Measurements from ENCODE around the gene HNRNPU. TPM values are rescaled to one million over a fixed set of nuclear protein-coding genes. Genes with fewer than 3 reads are reported as not detected.
"Not testable (repeated sequence)": the region's sequence is repeated elsewhere in the genome, so short reads cannot be mapped to it uniquely, and the experiment has no call there.

The HNRNPU gene
- total RNA-seq, 1 donor from 2014 or later = 379 TPM

DNA sequence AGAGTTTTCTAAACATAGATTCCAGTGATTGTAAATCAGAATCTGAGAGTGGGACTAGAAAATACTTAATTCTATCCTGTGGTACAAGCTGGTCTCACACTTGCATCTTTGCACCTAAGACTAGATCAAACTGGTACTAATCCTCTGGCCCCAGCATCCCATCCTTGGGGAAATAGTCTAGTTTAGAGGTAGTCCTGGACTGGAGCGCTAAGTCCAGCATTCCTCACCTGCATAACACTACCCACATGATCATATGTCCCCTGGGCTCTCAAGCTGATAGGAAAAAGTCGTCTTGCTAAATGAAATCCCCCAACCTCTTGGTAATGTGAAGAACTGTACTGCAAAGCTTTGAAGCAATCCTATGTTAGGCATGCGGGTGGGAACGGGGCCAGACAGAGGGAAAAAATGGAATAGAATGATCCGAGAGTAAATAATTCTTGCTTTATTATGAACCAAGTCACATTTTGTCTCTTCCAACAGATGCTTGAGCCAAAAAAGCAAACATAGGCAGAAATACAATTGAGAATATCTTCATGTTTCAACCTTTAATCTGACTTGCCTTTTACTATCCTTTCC, 24.0 kb downstream of the HNRNPU start:
- no peak for DNase-seq

- DNase-seq = no peak
Observed at GRCh38 chr1:244839656-244840055, 24.7 kb downstream of the HNRNPU start.

- no peak for DNase-seq
Observed at GRCh38 chr1:244837597-244838258, 26.6 kb downstream of the HNRNPU start.

DNA sequence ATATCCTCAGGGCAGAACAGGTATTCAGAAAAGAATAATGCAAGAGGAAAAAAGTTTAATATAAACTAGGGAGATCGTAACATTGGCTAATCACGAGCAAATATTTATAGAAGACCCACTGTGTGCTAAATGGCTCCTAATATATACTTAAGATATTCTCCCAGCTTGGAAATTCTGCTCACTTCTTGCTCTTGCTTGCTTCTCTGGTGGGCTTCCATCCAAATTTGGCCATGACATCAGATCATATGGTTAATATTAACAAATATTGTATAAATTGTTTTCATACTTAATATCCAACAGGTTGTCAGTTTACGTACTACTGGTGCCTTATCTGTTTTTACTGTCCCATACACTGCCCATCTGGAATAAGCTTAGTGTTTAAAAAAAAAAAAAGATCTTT, 27.8 kb downstream of the HNRNPU start:
- no peak for DNase-seq

GRCh38 chr1:244836135-244836521, 28.2 kb downstream of the HNRNPU start:
- DNase-seq = peak; percentile 45

GRCh38 chr1:244835276-244836134, 28.8 kb downstream of the HNRNPU start, which contains the start of gene COX20:
Gene COX20 (plus strand): TSS chr1:244835658. CDS start chr1:244835715, 57 bp downstream.
- DNase-seq = peak; percentile 78

DNA sequence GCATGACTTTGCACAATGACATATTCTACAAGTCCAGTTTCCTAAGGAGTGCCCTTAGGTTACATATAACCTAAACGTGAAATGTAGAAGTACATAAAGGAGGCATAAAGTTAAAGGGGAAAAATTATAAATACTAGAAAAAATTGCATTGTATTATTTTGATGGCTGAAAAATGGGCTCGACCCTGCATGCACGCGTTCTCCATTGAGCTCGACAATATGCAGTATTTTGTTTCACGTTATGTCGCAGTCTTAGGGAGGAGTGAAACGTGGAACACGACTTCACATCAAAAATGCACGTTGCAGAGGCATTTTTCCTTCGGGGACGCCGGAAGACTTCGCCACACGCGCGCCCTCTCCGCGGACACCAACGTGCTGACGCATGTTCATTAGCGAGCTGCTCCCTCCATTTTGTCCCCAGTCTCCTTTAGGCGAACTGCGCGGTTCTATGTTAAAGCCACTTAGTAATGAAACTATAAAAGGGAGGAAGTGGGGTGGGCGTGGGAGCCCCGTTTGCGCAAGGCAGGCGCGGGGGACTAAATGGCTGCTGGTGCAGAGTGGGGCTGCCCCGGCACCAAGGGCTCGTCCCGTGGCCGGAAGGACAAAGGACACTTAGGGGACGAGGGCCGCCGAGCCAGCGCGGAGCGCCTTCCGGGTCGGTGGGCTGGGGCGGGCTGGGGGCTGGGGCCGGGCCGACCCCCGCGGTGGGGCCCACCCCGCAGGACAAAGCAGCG, 29.6 kb downstream of the HNRNPU start:
- DNase-seq = peak; percentile 98

DNA sequence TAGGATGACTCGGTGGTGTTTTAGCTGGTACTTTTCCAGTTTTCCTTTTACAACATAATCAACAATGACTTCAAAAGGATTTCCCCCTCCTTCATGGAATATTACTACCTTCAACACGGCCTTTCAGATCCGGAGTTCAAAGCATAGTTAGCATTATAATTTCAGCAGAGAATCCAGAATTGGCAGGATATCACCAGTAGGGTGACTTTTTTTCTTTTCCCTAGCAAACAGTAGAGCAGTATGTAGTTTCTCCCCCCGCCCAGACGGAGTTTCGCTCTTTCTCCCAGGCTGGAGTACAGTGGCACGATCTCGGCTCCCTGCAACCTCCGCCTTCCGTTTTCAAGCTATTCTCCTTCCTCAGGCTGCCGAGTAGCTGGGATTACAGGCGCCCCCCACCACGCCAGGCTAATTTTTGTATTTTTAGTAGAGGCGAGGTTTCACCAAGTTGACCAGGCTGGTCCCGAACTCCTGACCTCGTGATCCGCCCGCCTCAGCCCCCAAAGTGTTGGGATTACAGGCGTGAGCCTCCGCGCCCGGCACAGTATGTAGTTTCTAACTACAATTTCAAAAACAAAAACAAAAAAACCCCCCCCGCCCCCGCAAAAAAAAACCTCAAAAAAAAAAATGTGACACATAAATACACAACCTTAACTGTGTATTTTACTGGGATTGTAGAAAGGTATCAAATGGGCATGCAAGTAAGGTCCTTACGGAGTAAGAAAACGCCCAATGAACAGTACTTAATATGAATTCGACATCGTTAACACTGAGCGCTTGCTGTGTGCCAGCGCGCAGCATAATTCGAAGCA, 30.4 kb downstream of the HNRNPU start:
- DNase-seq = peak; percentile 92

DNA sequence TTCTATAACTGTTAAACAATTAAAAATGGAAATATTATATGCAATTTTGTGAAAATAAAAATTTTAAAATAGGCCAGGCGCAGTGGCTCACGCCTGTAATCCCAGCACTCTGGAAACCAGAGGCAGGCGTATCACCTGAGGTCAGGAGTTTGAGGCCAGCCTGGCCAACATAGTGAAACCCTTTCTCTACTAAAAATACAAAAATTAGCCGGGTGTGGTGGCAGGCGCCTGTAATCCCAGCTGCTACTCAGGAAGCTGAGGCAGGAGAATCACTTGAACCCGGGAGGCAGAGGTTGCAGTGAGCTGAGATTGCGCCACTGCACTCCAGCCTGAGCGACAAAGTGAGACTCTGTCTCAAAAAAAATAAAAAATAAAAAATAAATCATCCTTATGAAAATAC, 31.1 kb downstream of the HNRNPU start:
- DNase-seq = not testable (repeated sequence)

DNA sequence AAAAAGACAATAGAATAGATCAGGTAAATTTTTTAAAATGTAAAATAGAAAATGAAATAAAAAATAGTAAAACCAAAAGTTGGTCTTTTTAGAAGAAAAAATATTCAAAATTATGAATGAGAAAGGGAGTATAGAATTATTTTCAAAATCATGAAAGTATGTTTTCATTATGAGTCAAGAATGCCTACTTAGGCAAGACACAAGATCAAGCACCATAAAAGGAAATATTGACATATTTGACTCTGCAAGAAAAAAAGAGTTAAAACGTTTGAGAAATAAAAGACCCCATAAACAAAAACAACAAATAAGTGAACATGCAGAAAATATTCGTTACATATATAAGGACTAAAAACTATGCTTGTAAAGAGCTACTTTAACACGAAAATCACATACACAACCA, 33.7 kb downstream of the HNRNPU start:
- DNase-seq = no peak

GRCh38 chr1:244826712-244827111, 37.6 kb downstream of the HNRNPU start:
- no peak for DNase-seq

GRCh38 chr1:244822878-244823277, 41.5 kb downstream of the HNRNPU start:
- DNase-seq = no peak

DNA sequence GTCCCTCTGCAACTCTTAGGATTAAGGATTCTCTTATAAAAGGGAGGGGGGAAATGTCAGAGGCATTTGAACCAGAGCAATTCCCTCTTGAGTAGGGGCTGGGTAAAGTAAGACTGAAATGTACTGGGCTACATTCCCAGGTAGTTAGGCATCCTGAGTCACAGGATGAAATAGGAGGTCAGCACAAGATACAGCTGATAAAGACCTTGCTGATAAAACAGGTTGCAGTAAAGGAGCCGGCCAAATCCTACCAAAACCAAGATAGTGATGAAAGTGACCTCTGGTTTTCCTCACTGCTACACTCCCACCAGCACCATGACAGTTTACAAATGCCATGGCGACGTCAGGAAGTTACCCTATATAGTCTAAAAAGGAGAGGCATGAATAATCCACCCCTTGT, 43.2 kb downstream of the HNRNPU start:
- DNase-seq = no peak

DNA sequence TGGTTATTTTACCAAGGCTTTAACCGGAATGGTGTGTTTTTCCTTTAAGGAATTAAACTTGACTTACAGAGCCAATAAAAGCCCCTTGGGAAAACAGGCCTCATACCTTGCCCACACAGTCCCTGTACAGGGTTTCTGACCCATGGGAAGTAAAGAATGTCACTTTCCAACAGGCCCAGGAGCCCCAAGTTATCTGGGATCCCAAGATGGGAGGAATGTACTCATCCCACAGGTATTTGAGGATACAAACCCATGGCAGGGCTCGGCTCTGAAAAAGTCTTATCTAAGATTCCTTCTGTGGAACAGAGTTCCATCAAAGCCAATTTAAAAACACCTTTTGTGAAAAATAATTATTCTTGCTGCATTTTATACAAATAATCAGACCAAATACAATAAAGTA, 44.2 kb downstream of the HNRNPU start:
- DNase-seq = no peak

DNA sequence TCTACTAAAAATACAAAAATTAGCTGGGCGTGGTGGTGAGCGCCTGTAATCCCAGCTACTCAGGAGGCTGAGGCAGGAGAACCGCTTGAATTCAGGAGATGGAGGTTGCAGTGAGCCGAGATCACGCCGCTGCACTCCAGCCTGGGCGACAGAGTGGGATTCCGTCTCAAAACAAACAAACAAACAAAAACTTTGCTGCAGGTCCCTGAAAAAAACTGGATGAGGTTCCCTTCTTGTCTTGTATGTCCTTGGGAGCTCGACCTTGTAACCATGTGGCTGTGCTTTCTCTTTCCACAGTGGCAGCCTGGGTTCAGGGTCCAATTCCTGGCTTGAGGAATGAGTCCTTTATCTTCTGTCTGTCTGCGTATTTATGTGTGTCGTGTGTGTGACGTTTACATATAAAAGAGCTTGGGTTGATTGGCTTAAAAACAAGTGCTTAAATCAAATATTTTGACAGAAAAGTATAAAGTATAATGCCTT, 46.9 kb downstream of the HNRNPU start:
- no peak for DNase-seq

- no peak for DNase-seq
Observed at GRCh38 chr1:244815600-244816099, 48.7 kb downstream of the HNRNPU start.

DNA sequence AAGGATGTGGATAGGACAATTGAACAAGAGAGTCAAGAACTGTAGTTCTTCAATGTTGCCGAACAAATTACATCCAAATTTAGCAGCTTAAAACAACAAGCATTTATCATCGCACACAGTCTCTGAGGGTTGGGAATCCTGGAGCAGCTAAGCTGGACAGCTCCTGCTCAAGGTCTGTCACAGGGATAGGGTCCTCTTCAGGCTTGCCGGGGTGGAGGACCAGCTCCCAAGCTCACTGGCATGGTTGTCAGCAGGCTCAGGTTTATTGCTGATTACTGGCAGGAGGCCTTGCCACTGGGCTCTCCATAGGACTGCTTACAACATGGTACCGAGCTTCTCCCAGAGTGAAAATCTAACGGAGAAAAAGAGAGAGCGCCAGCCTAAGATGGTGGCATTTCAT, 51.0 kb downstream of the HNRNPU start:
- no peak for DNase-seq

GRCh38 chr1:244810221-244810620, 54.1 kb downstream of the HNRNPU start:
- DNase-seq = no peak

- no peak for DNase-seq
Observed at GRCh38 chr1:244807138-244807537, 57.2 kb downstream of the HNRNPU start.

DNA sequence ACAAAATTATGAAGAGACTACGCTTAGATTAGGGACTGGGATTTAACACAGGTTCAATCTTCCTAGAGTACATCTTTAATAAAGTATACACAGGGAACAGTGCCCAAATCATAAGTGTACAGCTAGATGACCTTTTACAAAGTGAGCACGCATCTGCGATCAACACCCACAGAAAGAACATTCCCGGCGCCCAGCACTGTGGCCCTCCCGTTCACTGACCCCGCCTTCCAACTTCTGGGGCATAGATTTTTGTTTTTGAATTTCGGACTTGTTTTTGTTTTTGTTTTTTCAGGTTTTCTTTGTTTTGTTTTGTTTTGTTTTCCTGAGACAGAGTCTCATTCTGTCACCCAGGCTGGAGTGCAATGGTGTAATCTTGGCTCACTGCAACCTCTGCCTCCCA, 59.5 kb downstream of the HNRNPU start:
- no peak for DNase-seq

GRCh38 chr1:244802556-244803239, 61.6 kb downstream of the HNRNPU start:
- DNase-seq = no peak
